GM20431 (cell line): ENCODE data around the gene POLR3K.

Experiments
- in situ Hi-C: fragments of 300-500 bp; cut with MseI, MboI; formaldehyde crosslinking; loops from one replicate; pipeline ENCODE4 v1.15.0; 2020; ENCODE audit warnings: low sequenced_read_pairs; ENCODE audit not compliant: unreplicated experiment

The POLR3K gene

DNA sequence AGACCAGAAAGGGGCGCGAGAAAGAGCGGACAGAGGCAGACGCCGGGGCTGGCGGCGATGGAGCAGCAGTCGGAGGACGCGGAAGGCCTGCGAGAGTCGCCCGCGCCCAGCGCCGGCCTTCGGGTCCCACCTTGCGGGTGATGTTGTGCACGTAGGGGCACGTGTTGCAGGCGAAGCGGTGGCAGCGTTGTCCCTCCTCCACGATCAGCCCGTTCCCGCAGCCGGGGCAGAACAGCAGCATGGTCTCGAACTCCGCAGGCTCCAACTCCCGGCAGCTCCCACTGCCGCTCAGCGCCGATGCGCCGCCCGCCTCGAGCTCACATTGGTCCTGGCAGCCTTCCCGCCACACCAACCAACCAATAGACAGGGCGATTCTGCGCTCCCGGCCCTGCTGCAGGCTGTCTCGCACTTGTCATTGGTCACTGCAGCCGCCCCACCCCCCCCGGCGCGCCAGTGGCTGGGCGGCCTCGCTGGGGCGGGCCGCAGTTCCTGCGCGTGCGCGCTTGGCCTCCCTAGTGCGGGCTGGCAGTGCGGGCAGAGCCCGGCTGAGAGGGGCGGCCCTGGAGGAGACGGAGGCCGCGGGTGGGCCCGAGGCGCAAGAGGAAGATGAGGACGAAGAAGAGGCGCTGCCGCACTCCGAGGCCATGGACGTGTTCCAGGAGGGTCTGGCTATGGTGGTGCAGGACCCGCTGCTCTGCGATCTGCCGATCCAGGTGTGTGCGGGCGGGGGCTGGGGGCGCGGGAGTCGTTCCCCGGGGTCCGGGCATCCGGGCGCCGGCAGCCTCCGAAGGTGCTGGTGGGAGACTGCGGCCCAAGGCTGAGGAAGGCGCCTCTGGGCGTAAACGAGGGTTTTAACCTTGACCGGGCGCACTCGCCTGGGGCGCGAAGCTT lies at the start of gene POLR3K, which contains the start of gene SNRNP25:
Gene POLR3K (minus strand): TSS at position 263 of the 891 bp plus-strand sequence. CDS start 22 bp downstream, at position 241.
Gene SNRNP25 (plus strand): TSS at position 483 of the 891 bp plus-strand sequence. CDS start 189 bp downstream, at position 672.
- in situ Hi-C loops, result no loop called here

DNA sequence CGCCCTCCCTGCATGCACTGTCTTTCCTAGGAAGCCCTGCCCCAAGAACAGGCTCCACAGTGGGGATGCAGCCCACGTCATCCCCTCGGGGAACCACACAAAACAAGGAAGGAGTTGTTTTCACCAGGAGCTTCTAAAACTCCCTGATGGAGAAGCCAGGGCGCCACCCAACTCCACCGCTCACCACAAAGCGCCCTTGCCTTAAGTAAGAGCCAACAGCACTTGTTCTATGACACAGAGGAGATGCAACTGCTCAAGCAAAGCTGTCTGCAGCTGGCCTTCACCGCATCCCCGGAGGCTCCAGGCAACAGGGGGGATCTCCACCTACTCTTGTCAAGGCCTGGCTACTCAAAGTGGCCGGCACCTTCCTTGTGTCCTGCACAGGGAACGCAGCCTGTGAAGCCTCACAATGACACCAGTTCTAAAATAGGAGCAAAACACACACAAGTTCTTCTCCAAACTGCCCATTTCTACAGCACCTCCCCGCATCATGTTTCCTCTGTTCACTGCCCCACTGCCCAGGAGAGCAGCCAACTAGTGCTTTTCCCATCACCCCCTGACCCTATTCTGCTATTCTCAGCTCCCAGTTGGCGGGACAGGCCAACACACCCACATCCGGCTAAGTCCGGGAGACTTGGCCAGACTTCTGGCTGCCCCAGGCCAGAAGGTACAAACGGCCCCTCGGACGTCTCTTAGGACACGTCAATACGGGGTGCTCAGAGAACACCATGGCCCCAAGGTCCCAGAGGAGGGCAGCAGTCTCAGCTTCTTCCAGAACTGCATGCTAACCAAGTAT lies 48.9 kb upstream of the POLR3K start:
- in situ Hi-C loops, result no loop called here

DNA sequence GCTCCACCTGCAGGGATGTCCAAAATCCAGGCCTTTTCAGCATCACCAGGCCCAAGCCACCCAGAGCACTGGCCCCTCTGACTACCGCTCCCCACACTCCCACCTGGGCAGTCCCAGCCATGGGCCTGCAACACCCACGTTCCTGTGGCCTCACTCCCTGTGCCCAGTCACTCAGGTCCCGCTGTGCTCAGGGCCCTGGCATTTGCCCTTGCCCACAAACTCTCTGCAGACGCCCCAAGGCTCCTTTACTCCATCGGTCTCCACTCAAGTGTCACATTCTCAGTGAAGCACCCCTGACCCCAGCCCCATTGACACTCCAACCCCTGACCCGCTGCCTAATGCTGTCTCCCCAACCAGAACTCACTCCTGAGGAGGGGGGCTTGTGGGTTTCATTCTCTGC lies 48.2 kb upstream of the POLR3K start:
- in situ Hi-C loops, result no loop called here

DNA sequence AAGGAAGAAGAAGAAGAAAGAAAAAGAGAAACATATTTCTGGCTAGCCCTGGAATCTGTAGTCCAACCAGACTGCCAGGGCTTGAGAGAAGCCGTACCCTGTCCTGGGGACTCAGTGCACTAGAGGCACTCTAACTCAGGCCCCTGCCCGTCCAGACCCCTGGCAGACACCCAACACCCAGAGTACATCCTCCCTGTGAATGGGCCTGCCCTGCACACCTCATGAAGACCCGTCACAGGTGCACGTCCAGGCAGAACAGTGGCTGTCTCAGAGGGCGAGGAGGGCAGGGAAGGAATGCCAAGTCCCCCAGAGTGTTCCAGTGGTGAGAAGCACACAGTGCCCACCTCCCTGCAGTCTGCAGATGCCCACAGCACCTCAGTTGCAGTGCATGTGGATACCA lies 47.6 kb upstream of the POLR3K start:
- in situ Hi-C loops, result no loop called here

DNA sequence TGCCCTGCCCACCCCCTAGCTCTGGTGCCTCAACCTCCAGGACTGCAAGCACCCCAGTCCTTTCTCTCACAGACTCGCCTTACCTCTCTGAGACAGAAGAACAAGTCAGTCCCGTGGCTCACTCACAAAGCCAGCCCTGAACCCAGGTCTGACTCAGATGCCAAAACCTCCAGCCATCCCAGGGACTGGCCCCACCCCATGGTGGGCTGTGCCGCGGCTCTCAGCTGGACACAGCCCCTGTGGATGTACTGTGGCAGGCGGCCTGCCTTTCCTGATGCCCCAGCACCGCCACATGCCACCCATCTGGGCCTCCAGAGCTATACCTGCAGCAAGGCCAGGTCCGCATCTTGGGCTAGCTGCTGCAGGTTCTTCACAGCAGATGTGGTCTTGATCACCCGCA lies 44.4 kb upstream of the POLR3K start:
- in situ Hi-C loops, result no loop called here

DNA sequence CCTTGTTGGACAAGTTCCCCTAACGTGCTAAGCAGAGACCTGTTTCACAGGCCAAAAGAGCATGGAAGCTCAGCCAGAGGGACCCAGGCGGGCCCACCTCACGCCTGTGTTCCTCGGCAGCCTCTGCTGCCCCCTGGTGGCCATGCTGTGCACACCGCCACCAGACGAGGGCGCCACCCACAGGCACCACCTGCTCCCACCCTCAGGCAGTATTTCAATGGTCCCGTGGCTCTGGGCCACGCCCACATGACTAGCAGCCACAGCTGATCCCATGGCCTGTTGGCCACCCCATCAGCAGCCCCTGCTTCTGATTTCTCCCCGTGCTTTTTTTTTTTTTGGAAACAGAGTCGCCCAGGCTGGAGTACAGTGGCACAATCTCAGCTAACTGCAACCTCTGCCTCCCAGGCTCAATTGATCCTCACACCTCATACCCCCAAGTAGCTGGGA lies 43.5 kb upstream of the POLR3K start:
- in situ Hi-C loops, result no loop called here

DNA sequence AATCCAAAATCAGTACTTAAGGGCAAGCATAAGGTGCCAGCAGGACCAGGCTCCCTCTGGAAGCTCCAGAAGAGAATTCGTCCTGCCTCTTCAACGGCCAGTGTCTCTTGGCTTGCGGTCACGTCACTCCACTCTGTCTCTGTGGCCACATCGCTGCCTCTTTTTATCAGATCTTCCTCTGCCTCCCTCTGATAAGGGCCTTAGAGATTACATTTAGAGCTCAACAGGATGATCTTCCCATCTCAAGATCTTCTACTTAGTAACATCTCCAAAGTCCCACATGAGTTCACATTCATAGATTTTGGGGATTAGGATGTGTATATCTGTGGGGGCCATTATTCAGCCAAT lies 41.5 kb upstream of the POLR3K start:
- in situ Hi-C loops, result no loop called here

DNA sequence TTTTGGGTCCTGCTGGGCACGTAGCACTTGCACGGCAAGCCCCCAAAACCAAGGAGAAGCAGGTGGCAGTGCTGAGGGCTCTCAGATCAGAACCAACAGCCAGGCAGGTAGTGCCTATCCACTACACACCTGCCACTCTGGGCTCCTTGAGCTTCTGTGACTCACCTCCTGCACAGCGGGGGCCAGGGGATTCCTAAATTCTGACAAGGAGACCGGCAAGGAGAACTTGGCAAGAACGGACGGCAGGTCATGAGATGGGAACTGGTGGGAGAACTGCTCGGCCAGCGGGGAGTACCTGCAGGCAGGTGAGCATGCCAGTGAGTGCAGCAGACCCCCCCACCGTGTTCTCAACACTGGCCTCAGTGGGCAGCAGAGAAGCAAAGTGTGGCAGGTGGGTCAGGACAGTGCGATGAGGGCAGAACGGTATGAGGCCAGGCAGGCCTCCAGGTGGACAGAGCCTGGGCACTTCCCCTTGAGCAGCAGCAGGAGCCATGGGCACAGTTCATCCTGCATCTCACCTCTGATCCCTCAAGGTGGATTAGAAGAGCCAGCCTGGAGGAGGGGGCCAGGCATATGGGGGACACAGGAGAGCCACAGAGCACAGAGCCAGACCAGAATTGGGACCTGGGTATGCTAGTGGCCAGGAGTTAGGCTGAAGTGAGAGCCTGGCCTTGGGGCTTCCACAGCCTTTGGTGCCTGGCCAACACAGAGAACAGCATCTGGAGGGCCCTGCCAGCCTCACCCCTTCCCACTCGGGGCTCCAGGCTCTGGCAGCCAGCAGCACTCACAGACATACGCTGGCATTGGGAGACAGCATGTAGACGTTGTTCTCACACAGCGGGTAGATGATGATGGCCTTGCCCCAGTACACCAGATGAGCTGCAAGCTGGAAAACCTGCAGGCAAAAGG lies 39.3 kb upstream of the POLR3K start:
- in situ Hi-C loops, result no loop called here

DNA sequence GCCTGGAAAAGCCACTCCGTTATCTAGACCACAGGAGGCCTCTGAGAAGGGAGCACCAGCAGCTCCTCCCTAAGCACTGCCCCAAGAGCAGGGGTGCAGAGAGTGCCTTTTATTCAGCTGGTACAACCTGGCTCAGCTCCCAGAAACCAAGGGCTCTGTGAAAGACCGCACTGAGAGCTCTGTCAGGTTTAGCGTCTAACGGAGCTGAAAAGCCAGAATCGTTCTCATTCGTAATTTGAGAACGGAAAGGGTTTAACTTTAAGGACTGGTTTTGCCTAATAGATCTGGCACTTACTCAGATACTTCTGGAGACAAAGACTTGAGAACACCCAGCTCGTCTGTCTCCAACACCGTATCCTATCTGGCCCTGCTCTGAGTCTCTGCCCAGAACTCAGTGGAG lies 38.1 kb upstream of the POLR3K start:
- in situ Hi-C loops, result no loop called here

DNA sequence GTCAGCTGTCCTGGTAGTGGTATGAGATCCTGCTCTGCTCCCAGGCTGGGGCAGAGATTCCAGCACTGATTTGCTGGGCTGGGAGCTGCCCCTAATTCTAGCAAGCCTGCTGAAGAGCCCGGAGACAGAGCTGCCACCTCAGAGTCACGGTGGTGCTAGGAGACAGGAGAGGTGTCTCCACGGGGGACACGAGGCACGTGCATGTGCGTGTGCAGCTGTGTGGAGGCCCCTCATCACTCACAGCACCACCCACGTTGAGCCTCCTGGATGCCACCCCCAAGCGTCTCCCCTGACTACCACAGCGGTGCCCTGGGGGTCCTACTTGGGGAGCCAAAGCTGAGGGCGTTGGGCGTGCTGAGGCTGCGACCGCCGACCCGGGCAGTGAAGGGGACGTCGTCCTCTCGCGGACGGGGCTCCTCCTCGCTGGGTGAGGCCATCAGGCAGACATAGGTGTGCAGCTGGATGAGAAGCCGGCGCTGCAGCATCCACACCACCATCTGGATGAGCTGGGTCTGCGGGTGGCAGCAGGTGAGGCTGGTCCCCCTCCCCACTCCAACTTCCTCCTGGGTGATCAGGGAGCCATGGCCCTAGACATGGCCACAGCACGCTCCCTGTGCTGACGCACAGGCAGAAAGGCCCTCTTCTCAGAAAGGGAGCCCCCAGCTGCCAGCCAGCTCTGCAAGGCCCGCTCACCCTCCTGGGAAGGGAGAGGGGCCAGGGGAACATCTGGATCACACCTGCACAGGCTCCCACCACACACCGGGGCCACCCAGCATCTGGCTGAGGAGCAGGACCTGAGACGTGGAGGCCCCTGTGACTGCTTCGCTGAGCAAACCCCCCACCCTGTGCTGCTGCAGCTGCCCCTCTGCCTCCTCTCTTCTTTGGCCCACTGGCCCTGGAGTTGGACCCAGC lies 36.2 kb upstream of the POLR3K start:
- in situ Hi-C loops, result no loop called here

DNA sequence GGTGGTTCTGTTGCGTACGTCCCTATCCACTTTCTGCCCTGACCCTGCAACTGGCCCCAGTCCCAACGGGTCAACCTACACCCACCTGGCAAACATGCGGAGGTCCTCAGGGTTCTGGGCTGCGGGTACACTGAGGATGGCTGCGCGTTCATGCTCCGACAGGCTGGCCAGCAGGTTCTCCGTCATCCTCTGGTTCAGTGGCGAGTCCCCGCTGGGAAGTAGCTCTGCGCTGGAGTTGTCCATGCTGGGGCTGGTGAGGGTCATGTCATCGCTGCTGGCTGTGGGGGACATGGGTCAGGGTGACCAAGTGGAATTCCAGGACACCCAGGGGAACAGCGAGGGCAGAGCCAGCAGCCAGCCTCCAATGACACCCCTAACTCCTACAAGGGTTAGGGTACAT lies 35.2 kb upstream of the POLR3K start:
- in situ Hi-C loops, result no loop called here

DNA sequence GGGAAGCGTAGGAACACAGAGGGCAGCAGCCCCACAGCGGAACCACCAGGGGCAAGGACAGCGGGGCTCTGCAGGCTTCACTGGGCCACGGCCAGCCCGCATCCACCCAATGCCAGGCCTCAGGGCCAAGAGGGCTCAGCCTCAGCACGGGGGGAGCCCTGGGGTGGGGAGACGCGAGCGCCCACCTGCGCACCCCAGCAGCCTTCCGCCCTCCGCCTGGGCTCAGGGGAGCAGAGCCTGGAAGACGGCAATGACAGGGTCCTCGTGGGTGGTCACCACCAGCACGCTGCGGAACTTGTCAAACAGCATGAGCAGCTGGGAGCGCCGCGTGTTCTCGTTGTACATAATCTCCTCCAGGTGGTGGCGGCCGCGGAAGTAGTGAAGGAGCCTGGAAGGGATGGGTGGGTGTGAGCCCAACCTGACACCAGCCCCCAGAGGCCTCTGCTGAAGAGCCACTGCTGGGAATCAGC lies 33.1 kb upstream of the POLR3K start:
- in situ Hi-C loops, result no loop called here

DNA sequence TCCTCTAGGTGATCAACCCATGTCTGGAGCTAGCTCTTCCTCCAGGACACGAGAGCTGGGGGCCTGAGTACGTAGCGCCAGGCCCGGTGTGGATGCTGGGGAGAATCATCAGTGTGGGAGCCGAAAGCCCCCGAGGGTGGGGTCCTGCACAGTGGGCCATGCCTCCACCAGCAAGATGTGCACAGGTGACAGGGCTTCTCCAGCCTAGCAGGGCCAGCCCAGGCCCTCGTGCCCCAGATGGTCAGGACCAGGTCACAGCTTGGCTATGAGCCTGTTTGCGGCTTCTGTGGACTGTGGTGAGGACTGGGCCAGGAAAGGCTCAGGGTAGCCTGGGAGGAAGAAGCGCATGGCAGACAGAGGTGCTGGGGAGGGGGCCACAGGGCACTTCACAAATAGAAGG lies 32.5 kb upstream of the POLR3K start:
- in situ Hi-C loops, result no loop called here

DNA sequence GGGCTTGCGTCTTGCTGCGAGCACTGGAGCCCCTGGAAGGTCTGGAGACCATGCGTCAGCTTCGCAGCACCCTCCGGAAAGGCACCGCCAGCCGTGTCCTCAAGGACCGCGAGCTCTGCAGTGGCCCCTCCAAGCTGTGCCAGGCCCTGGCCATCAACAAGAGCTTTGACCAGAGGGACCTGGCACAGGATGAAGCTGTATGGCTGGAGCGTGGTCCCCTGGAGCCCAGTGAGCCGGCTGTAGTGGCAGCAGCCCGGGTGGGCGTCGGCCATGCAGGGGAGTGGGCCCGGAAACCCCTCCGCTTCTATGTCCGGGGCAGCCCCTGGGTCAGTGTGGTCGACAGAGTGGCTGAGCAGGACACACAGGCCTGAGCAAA lies 32.0 kb upstream of the POLR3K start:
- in situ Hi-C loops, result no loop called here

DNA sequence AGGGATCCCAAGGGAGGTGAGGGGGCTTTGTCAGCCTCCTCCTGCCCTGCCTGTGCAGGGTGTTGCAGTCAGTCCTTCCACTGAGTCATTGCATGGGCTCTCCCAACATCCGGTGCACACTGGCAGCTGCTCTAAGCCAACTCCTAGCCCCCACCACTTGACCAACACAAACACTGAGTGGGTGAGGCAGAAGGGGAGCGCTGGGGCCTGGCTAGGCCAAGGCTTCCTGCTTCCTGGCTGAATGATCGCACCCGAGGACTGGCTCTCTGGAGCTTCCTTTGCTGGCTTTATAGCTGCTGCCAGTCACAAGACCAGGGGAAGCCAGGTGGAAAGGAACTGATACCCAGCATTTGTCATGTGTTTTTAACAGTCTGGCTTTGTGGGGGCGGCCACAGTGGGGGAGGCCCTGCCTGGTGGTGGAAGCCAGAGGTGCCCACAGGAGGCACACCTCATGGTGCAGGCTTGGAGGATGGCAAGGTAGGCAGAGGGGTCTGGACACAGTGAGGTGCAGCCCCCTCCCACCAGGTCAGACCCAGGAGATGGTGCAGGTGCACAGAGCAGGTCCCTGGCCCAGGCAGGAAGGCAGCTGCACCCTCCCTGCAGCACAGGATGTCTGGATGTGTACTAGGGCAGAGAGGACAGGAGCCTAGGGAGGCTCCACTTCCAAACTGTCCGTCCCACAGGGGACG lies 31.5 kb upstream of the POLR3K start:
- in situ Hi-C loops, result no loop called here

DNA sequence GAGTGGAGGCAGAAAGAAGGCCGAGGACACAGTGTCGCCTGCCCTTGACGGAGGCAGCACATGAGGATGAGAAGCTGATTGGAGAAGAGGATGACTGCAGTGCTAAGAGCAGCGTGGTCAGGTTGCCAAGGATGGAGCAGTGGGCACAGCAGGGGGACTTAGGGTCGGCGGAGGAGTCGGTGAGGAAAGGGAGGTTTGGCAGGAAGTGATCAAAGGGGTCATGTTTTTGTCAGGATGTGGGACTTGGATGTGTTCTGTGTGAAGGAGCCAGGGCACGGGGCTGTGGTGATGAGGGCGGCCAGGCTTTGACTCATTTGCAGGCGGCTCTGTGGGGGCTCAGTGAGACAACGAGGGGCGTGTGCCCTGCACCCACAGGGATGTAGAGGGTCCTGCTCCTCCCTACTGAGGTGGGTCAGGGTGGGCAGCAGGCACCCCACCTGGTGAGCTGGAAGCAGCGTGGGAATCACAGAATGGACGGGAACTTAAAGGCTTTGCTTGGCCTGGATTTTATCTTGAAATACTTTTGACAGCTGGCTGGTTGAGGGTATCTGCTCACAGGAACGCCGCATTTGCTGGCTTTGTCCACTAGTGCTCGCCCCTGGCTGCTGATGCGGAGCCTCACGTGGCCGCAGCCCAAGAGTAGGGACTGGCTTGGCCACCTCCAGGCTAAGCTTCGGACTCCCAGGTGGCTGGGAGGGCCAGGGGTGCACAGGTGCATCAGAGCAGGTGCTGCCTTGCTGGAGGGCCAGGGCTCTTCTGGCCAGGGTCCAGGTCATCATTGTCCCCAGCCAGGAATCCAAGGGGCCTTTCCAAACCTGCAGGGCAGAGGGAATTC lies 30.6 kb upstream of the POLR3K start:
- in situ Hi-C loops, result no loop called here

DNA sequence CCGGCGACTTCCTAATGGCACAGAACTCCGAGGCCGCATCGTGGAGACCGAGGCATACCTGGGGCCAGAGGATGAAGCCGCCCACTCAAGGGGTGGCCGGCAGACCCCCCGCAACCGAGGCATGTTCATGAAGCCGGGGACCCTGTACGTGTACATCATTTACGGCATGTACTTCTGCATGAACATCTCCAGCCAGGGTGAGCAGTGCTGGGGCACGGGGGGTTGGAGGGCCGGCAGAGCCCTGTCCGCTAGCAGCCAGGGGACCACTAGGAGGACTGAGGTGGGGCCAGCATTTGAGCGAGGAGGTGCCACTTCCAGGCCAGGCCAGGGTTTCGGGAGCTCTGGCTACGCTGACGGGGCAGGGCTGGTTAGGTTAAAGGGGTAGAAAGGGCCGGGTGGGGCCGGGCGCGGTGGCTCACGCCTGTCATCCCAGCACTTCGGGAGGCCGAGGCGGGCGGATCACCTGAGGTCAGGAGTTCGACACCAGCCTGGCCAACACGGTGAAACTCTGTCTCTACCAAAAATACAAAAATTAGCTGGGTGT lies 29.7 kb upstream of the POLR3K start:
- in situ Hi-C loops, result no loop called here
